Measurements from ENCODE around the gene NOC2L. TPM values are rescaled to one million over a fixed set of nuclear protein-coding genes. Genes with fewer than 3 reads are reported as not detected.

The NOC2L gene
- total RNA-seq, 4 donors from 2014 or later = 45.6 to 61.9 (median 56.3) TPM

DNA sequence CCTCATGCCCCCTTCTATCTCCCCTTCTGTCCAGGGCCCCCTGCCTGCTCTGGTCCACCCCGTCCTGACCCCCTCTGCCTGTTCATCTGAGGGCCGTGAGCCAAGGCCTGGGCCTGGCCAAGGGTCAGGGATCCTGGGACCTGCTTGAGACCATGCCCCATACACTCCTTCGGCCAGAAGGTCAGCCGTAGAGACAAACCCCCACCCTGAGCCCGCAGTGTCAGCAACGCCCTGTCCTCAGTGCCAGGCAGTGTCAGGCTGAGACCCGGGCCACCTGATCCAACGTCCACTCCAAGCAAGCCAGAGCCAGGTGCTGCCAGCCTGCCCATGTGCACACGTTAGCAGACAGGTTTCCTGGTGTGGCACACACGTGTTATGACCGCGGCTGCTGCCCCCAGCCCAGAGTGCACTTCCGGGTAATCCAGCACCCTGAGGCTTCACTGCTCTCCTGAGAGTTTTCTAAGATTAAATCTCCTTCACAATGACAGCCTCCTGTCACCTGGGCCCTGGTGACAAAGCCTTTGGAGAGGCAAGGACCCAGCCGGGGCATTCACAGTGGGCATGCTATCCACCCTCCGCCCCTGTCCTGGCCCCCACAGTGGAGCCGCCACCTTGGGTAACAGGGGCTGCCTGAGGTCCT is 45.4 kb downstream of the NOC2L start:
- TF ChIP-seq, protein P1, sequence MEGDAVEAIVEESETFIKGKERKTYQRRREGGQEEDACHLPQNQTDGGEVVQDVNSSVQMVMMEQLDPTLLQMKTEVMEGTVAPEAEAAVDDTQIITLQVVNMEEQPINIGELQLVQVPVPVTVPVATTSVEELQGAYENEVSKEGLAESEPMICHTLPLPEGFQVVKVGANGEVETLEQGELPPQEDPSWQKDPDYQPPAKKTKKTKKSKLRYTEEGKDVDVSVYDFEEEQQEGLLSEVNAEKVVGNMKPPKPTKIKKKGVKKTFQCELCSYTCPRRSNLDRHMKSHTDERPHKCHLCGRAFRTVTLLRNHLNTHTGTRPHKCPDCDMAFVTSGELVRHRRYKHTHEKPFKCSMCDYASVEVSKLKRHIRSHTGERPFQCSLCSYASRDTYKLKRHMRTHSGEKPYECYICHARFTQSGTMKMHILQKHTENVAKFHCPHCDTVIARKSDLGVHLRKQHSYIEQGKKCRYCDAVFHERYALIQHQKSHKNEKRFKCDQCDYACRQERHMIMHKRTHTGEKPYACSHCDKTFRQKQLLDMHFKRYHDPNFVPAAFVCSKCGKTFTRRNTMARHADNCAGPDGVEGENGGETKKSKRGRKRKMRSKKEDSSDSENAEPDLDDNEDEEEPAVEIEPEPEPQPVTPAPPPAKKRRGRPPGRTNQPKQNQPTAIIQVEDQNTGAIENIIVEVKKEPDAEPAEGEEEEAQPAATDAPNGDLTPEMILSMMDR (IDR thresholded peaks at IDR 0.05) = no peak
- TF ChIP-seq EP300 (IDR thresholded peaks at IDR 0.05) (no peak), POLR2A (IDR thresholded peaks at IDR 0.05) (no peak), POLR2AphosphoS5 (IDR thresholded peaks at IDR 0.05) (no peak)
- Histone ChIP-seq H3K4me1 (peaks cover 22% of the 10 kb centered on the region), H3K27me3 (peaks cover 88% of the 10 kb centered on the region), H3K36me3 (no peaks in the 10 kb centered on the region), H3K4me3 (no peak overlapping the region), H3K27ac (no peak overlapping the region), H3K9me3 (no peaks in the 10 kb centered on the region)
- WGBS = 70% methylated on average over 4 of the region's 16 CpGs
- DNase-seq (ENCODE audit: low spot score in 2 of 2) = peak in 1 of 2 donors; percentile 50

DNA sequence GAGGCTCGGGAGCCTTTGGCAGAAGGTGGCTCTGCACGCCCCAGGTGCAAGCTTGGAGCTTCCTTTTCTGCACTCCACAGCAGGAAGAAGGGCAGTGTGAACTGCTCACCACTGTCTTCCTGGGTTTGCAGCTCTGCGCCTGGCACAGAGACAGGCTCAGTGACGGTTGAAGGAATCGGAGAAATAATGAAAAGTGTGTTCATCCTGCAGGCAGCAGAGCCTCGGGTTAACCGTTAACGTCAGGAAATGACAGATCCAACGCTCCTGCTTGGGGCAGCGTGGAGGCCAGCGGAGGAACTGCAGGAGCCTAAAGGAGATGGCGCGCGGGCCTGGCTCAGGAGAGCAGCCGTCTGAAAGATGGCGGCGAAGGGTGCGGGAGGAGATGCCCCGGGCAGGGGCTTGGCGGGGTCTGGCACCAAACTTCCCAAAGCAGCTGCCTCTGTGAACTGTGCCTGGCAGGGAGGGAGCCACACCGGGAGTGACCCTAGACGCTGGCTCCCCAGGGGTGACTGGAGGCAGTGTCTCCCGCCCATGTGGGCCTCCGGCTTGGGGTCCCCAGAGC is 46.2 kb downstream of the NOC2L start:
- H3K9me3 ChIP-seq = no peaks in the 10 kb centered on the region
- no peak overlapping the region for H3K27ac ChIP-seq
- no peaks in the 10 kb centered on the region for H3K36me3 ChIP-seq
- peaks cover 81% of the 10 kb centered on the region for H3K27me3 ChIP-seq
- DNase-seq (ENCODE audit: low spot score in 2 of 2) = peak in 1 of 2 donors; percentile 57
- no peak for TF ChIP-seq POLR2A (IDR thresholded peaks at IDR 0.05)
- TF ChIP-seq, protein P1 (IDR thresholded peaks at IDR 0.05) = peak in 1 of 2 donors; percentile 42
- no peak overlapping the region for H3K4me3 ChIP-seq
- peaks cover 22% of the 10 kb centered on the region for H3K4me1 ChIP-seq
- 26% methylated on average over 21 of the region's 24 CpGs for WGBS

DNA sequence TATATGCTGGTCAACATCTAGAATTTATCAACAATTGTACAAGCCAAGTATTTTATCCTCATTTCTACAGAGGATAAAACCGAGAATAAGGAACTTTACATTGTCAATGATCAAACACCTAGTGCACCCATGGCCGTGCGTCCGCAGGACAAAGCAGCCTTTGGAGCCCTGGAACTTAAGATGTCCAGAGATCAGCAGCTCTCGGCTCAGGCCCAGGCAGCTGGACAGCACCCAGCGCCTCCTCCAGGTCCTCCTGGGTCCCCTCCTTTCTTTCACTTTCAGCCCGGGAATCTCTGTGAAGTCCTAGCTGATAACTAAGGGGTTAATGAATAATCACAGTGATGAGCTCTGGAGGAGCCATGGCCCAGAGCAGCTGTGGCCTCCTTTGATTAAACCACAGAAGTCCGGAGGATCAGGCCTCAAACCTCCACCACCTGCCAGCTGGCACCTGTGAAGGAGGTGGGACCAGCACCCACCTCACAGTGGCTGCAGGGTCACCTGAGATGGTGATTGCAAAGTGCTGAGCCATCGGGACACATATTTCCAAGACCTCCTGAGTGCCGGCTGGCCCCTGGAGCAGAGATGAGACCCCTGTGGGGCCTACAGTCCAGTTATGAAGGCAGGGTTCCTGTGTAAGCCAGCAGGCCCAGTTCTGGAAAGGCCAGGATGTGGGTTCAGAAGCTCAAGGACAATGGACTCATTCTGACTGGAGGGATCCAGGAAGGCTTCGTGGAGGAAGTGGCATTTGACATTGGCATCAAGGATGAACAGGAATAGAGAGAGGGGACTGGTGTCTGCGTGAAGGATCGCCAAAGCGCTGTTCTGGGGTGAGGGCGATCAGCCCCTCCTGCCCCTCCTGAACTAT is 46.9 kb downstream of the NOC2L start:
- Histone ChIP-seq H3K27ac (no peak overlapping the region), H3K9me3 (no peaks in the 10 kb centered on the region), H3K36me3 (no peaks in the 10 kb centered on the region), H3K4me3 (no peak overlapping the region), H3K27me3 (peaks cover 73% of the 10 kb centered on the region), H3K4me1 (peaks cover 20% of the 10 kb centered on the region)
- WGBS = 73% methylated on average over 14 of the region's 15 CpGs
- no peak for TF ChIP-seq POLR2A (IDR thresholded peaks at IDR 0.05)
- TF ChIP-seq, protein P1 (IDR thresholded peaks at IDR 0.05) = no peak
- no peak for TF ChIP-seq EP300 (IDR thresholded peaks at IDR 0.05)
- no peak for TF ChIP-seq POLR2AphosphoS5 (IDR thresholded peaks at IDR 0.05)
- DNase-seq (ENCODE audit: low spot score in 2 of 2) = peak in 1 of 2 donors; percentile 53

DNA sequence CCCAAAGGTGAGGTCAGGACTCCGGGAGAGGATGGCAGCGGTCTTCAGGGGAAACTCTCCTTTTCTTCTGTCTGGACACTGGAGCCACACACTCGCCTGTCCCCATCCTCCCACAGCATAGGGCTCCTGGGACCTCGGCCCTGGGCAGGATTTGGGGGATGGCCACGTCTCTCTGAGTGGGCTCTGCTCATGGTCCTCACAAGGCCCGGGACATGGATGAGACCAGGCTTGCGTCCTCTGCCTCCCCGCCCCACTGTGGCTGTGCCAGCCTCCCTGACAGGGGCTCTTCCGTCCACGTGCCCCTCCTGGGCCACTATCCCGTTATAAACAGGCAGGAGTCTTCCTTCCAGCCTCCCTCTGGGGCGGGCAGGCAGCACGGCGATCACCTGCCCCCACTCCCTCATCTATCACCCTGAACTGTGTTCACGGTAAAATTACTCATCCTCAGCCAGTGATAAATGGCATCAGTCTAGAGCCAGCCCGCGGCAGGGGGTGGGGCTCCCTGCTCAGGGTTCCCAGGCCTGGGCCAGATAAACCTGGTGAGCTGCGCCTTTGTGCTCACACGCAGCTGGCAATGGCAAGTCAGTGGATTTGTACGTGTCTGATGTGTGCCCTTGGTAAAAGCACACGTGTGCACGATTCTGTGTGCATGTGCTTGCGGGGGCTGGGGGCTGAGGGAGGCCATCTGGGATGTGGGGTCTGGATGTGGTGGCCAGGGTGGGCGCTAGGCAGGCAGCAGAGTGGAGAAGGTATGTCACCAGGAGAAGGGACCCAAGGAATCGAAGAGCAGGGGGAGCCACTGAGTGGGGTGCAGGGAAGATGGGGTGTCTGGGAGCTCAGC is 48.0 kb downstream of the NOC2L start:
- TF ChIP-seq POLR2A (IDR thresholded peaks at IDR 0.05) = no peak
- TF ChIP-seq POLR2AphosphoS5 (IDR thresholded peaks at IDR 0.05) = no peak
- no peaks in the 10 kb centered on the region for H3K9me3 ChIP-seq
- peaks cover 26% of the 10 kb centered on the region for H3K4me1 ChIP-seq
- no peak overlapping the region for H3K4me3 ChIP-seq
- WGBS = 43% methylated on average over 25 of the region's 25 CpGs
- peak; percentile 53 to 55 for DNase-seq (ENCODE audit: low spot score in 2 of 2)
- H3K36me3 ChIP-seq = no peaks in the 10 kb centered on the region
- no peak overlapping the region for H3K27ac ChIP-seq
- peaks cover 63% of the 10 kb centered on the region for H3K27me3 ChIP-seq

DNA sequence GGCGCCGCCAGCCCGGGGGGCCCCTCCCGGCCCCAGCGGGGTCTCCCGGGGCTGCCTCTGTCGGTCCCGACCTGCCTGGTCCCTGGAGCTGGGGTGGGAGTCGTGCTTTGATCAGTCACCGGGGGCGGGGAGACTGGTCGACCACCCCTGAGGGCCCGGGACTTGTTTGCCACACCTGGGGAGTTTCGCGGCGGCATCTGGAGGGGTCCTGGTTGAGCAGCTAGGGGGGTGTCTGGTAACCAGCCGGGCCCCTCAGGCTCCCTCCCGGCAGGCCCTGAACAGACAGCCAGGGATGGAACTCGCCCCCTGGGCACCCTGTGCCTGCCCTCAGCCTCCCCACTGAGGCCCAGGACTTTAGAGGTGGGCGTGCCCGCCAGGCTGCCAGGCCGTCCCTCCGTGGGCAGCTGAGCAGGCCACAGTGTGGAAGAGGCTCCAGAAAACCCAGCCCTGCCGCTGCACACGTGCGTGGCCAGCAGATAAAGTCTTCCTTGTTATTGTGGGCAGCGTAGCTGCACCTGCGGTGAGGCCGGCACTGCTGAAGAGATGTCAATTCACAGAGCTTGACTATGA is 48.7 kb downstream of the NOC2L start:
- peaks cover 33% of the 10 kb centered on the region for H3K4me1 ChIP-seq
- TF ChIP-seq EP300 (IDR thresholded peaks at IDR 0.05) = no peak
- TF ChIP-seq, protein P1 (IDR thresholded peaks at IDR 0.05) = no peak
- no peak for TF ChIP-seq POLR2AphosphoS5 (IDR thresholded peaks at IDR 0.05)
- no peak for TF ChIP-seq POLR2A (IDR thresholded peaks at IDR 0.05)
- H3K27ac ChIP-seq = no peak overlapping the region
- H3K36me3 ChIP-seq = no peaks in the 10 kb centered on the region
- 15% methylated on average over 15 of the region's 29 CpGs for WGBS
- H3K9me3 ChIP-seq = no peaks in the 10 kb centered on the region
- H3K4me3 ChIP-seq = no peak overlapping the region
- peaks cover 56% of the 10 kb centered on the region for H3K27me3 ChIP-seq
- DNase-seq (ENCODE audit: low spot score in 2 of 2) = peak; percentile 64 to 80
